Pancreas (tissue), 10 donors: ENCODE data around the gene PLD1. TPM values are rescaled to one million over a fixed set of nuclear protein-coding genes. Genes with fewer than 3 reads are reported as not detected.

Source experiments
- ATAC-seq, 4 donors: fragments of 200-7000 bp; cut with Tn5 transposase; one replicate each; pipeline versions ENCODE4 v1.8.0 to v1.9.1; 2020; ENCODE audit warnings: mild to moderate bottlenecking in 4 of 4, moderate library complexity in 4 of 4
- DNase-seq, 6 donors: peaks; one replicate each; pipeline ENCODE4 v3.0.0-alpha.2; 2020
- FAIRE-seq: peaks from 2 replicates; lab custom pipeline; 2012; peaks lifted over from hg19 to GRCh38; lab: Jason Lieb, UNC
- H3K27ac ChIP-seq, 4 donors: fragments of 200-600 bp; sonication (generic); 1 replicate in 3 of 4; 2 replicates in 1 of 4; pipeline versions ENCODE4 v1.5.0 to v1.8.0; 2020
- H3K27me3 ChIP-seq, 4 donors: fragments of 200-600 bp; one replicate each; pipeline ENCODE4 v1.8.0; 2021
- H3K36me3 ChIP-seq, 3 donors: fragments of 200-600 bp; sonication (generic) in 1 of 3; one replicate each; pipeline versions ENCODE4 v1.5.0 to v1.8.0; 2020 to 2021
- H3K4me1 ChIP-seq, 3 donors: fragments of 200-600 bp; one replicate each; pipeline ENCODE4 v1.8.0; 2021
- H3K4me3 ChIP-seq, 4 donors: fragments of 200-600 bp; sonication (generic) in 2 of 4; one replicate each; pipeline versions ENCODE4 v1.5.0 to v1.8.0; 2020 to 2021
- H3K9me3 ChIP-seq, 4 donors: fragments of 200-600 bp; one replicate each; pipeline ENCODE4 v1.8.0; 2021
- CTCF ChIP-seq, 4 donors: fragments of 200-600 bp; sonication (generic) in 3 of 4; IDR thresholded peaks; one replicate each; pipeline versions ENCODE4 v1.5.0 to v1.8.0; 2021; ENCODE audit warnings: antibody characterized with exemption in 4 of 4
- WGBS, 2 donors: extraction: QIAGEN DNeasy Blood & Tissue Kit; methylation state at CpG; one replicate each; pipeline ENCODE4 v1.1.7; 2013; 5-methylcytosine and 5-hydroxymethylcytosine counted together
- intact Hi-C, 3 donors: fragments of 100-400 bp; cut with DNase I; formaldehyde crosslinking; loops; one replicate each; pipeline versions ENCODE4 v1.11.1 to v1.14.2; 2022
- polyA plus RNA-seq, 2 donors: library from polyadenylated mRNA; stranded (reverse); fragments of 200-250 nt; gene quantifications; one replicate each; pipeline ENCODE4 v1.2.3, GENCODE V29; 2013
- total RNA-seq, 6 donors: library from RNA; stranded (reverse); fragmentation: NEBNext Ultra II Directional in 4 of 6; extraction: Animal tissue kit (Norgen Biotek cat#: 25700) in 4 of 6; gene quantifications; one replicate each; pipeline versions ENCODE4 v1.2.1 to v1.2.4, GENCODE V29; 2021 to 2023
- donor health status: healthy with polysubstance abuse.
- donor health status: DM: no; HTN: no; CAD: no; lungs with moderate emphysema.
- donor health status: DM: no; HTN: no; CAD: no.
- donor health status: control.
- donor health status: control.
- donor health status: Bipolar disorder and iron deficiency.
- donor health status: DM: yes; HTN: yes; CAD: no.
- donor health status: DM: no; HTN: no; CAD: no.
- donor health status: DM: no; HTN: no; CAD: no.
- donor health status: DM: yes; HTN: yes; CAD: no.

Gene PLD1
- total and polyA plus RNA-seq, 8 donors: 14.7 to 62.1 (median 33.7) TPM

- no peak for DNase-seq
- no peak for TF ChIP-seq CTCF (IDR thresholded peaks at IDR 0.05)
- ATAC-seq: no peak
- FAIRE-seq: no peak
- Histone ChIP-seq H3K9me3 (no peaks in the 10 kb centered on the region), H3K27ac (no peak overlapping the region), H3K4me1 (peaks cover 0 to 12% (median 0%) of the 10 kb centered on the region in 3 donors), H3K36me3 (no peaks in the 10 kb centered on the region), H3K27me3 (no peaks in the 10 kb centered on the region), H3K4me3 (no peak overlapping the region)
- intact Hi-C loops: no loop called here
- 86% methylated on average over 6 of the region's 6 CpGs for WGBS, 2 donors
Observed at GRCh38 chr3:171850320-171850959, 40.2 kb upstream of the PLD1 start.

GRCh38 chr3:171849617-171850319 is 39.5 kb upstream of the PLD1 start:
- WGBS, 2 donors: 92 to 93% methylated on average over 6 of the region's 6 CpGs
- FAIRE-seq (no peak), DNase-seq (no peak), ATAC-seq (no peak)
- Histone ChIP-seq H3K9me3 (no peaks in the 10 kb centered on the region), H3K27me3 (no peaks in the 10 kb centered on the region), H3K4me3 (no peak overlapping the region), H3K27ac (no peak overlapping the region), H3K36me3 (no peaks in the 10 kb centered on the region), H3K4me1 (peaks cover 0 to 12% (median 0%) of the 10 kb centered on the region in 3 donors)
- TF ChIP-seq CTCF (IDR thresholded peaks at IDR 0.05): no peak
- intact Hi-C loops: no loop called here

GRCh38 chr3:171847595-171848259 is 37.4 kb upstream of the PLD1 start:
- peaks cover 0 to 12% (median 0%) of the 10 kb centered on the region in 3 donors for H3K4me1 ChIP-seq
- TF ChIP-seq CTCF (IDR thresholded peaks at IDR 0.05): no peak
- H3K4me3 ChIP-seq: no peak overlapping the region
- H3K36me3 ChIP-seq: no peaks in the 10 kb centered on the region
- H3K9me3 ChIP-seq: no peaks in the 10 kb centered on the region
- no peaks in the 10 kb centered on the region for H3K27me3 ChIP-seq
- no peak overlapping the region for H3K27ac ChIP-seq
- DNase-seq: no peak
- intact Hi-C loops: no loop called here
- no peak for FAIRE-seq
- no peak for ATAC-seq
- 69 to 91% methylated on average over 3 of the region's 3 CpGs for WGBS, 2 donors

- H3K27me3 ChIP-seq: no peaks in the 10 kb centered on the region
- H3K36me3 ChIP-seq: no peaks in the 10 kb centered on the region
- peaks cover 0 to 12% (median 0%) of the 10 kb centered on the region in 3 donors for H3K4me1 ChIP-seq
- H3K4me3 ChIP-seq: no peak overlapping the region
- no peaks in the 10 kb centered on the region for H3K9me3 ChIP-seq
- ATAC-seq (no peak), FAIRE-seq (no peak), DNase-seq (no peak)
- no peak for TF ChIP-seq CTCF (IDR thresholded peaks at IDR 0.05)
- H3K27ac ChIP-seq: no peak overlapping the region
- 91 to 94% methylated on average over 6 of the region's 6 CpGs for WGBS, 2 donors
- intact Hi-C loops: no loop called here
Observed at GRCh38 chr3:171847133-171847532, 36.9 kb upstream of the PLD1 start.
